Kidney capillary endothelial cell (primary cell): ENCODE data around the gene TBL2.
"Not testable (repeated sequence)": the region's sequence is repeated elsewhere in the genome, so short reads cannot be mapped to it uniquely, and the experiment has no call there.

Experiments
- DNase-seq: peaks from one replicate; pipeline ENCODE4 v3.0.0-alpha.2; 2018; ENCODE audit warnings: low spot score

Gene TBL2

DNA sequence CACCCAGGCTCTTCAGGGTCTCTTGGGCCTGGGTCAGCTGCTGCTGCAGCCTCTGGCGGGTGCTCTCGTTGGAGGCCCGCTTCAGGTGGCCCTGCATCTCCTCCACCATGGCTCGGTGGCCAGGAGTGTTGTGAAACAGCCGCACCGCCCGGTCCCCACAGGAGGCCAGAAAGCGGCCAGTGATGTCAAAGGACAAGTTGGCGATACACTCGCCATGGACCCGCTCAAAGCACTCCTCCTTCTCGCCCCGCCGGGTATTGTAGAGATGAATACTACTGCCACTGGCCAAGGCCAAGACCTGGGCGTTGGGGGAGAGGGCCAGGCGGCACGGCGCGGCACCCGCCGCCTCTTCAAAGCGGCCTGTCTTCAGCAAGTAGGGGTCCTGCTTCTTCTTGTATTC lies 7.9 kb downstream of the TBL2 start:
- DNase-seq: no peak

DNA sequence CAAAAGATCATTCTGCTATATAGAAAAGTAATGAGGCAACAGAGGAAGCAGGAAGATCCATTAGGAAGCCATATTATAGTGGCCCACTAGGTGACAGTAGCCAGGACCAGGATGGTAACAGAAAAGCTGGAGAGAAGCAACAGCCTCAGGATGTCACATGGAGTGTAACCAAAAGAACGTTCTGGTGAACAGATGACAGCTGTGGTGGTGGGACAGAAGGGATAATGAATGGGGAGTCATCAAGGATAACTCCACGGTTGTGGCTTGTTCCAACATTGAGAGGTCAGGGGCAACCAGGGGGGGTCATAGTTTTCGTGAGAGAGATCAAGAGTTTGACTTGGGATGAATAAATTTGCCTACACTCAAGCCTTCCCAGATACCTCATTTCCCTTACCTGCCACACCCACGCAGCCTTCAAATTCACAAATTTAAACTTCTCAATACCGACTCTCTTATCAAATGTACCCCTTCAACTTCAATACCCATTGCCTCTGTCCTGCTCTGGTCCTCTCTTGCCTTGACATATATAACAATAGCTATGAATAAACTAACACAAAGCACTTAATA lies 9.3 kb downstream of the TBL2 start:
- DNase-seq: no peak

- no peak for DNase-seq
Measured at GRCh38 chr7:73567846-73568685, 10.3 kb downstream of the TBL2 start.

DNA sequence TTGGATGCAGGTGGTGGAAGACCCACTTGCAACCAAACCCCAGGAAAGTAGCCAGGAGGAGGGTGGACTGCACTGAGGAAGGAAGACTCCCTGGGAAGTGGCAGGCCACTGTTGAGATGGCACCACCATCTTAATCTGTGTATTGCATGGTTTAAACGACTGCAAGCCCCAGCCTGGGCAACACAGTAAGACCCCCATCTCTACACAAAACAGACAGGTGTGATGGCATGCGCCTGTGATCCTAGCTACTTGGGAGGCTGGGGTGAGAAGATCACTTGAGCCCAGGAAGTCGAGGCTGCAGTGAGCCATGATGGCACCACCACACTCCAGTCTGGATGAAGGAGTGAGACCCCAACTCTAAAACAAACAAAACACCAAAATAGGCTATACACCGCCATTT lies 11.2 kb downstream of the TBL2 start:
- DNase-seq: no peak

DNA sequence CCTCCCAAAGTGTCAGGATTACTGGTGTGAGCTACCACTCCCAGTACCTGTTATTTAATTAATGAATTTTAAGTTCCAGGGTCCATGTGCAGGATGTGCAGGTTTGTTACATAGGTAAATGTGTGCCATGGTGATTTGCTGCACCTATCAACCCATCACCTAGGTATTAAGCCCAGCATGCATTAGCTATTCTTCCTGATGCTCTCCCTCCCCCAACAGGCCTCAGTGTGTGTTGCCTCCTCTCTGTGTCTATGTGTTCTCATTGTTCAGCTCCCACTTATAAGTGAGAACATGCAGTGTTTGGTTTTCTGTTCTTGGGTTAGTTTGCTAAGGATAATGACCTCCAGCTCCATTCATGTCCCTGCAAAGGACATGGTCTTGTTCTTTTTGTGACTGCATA lies 11.9 kb downstream of the TBL2 start:
- DNase-seq: not testable (repeated sequence)

DNA sequence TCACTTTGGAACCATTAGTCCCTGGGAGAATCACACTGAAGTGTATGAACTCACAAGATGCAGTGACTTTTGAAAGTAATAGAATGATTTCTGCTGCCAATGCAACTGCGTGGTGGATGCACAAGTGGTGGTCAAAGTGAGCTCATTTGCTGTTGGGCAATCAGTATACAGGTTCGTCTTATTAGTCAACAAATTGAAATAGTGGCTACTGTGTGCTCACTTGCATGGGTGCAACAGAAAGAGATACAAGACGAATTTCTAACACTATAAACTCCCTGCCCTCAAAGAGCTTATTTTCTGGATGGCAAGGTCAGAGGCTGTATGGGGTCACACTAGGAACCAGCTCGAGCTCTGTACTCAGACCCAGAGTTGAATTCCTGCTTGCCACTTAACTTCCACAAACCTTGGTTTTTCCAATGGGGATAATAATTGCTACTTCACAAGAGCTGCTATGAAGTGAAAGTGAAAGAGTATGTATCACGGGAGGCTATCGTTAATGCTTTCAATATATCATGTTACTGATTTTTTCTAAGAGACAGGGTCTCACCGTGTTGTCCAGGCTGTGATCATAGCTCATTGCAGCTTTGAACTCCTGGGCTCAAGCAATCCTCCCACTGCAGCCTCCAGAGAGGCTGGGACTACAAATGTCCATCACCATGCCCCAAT lies 12.6 kb downstream of the TBL2 start:
- no peak for DNase-seq

GRCh38 chr7:73560109-73560835 lies 18.1 kb downstream of the TBL2 start:
- DNase-seq: peak; percentile 65

DNA sequence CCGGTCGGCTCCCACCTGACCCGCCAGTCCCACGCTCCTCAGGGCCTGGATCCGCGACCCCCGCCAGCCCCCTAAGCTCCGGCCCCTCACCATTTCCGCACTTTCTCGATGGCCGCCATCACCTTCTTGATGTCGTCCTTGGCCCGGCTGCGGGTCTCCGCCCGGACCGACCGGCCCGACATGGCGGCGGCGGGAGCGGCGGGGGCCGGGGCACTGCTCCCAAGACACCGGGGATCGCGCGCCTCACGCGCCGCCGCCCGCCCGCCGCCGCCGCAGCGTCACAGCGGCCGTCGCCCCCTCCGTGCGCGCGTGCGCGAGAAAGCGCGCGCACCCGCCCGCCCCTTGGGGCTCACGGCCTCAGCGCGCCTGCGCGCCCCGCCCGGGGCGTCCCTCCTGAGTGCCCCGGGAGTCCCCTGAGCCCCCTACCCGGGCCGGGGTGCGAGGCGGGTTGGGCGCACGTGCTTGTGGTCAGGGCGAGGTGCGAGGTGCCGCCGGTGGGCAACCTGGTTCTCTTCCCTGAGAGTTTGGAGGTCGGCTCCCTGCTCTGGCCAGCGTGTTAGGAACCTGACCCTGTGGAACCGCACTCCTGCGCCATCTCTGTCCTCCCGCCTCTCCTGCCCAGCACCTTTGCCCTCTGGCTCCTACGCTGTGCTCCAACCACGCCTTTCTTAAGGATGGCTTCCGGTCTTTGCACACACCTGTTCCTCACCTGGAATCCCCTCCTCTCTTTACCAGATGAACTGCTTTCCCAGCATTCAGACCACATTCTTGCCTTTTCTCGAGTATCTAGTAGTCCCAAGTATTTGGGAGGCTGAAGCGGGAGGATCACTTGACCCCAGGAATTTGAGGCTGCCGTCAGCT lies 20.8 kb downstream of the TBL2 start, which contains the start of gene BCL7B:
TSS of gene BCL7B (minus strand) at position 294 of the 861 bp plus-strand sequence. CDS start at position 182, 112 bp downstream.
- peak; percentile 64 for DNase-seq

- peak; percentile 95 for DNase-seq
Measured at GRCh38 chr7:73557108-73557396, 21.3 kb downstream of the TBL2 start.

GRCh38 chr7:73556208-73557107 lies 21.9 kb downstream of the TBL2 start:
- DNase-seq: no peak

DNA sequence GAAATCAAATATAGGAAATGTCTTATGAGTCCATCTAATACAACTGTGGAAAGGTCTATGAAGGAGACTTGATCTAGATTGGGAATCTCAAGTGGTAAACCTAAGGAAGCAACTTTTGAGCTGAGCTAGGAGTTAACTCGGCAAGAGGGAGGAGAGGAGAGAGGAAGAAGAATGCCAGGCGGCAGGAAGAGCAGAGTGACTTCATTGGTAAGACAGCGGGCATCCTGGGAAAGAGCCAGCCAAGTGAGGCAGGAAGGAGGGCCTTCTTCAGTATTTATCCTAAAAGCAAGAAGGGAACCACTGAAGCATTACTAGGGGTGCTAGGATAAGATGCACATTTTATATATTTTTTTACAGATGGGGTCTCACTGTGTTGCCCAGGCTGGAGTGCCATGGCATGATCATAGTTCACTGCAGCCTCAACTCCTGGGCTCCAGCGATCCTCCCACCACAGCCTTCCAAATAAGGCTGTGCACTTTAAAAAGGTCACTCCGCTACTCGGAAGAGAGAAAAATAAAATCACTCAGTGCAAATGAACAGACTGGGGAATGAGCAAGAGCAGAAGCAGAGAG lies 22.9 kb downstream of the TBL2 start:
- no peak for DNase-seq

DNA sequence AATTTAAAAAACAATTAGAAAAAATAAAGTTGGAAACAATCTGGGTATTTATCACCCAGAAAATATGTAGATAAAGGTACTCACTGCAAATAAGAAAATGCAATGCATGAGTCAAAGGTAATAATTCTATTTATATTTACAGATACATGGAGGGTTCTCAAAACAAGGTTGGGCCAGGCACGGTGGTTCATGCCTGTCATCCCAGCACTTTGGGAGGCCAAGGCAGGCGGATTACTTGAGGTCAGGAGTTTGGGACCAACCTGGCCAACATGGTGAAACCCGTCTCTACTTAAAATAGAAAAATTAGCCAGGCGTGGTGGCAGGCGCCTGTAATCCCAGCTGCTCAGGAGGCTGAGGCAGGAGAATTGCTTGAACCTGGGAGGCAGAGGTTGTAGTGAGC lies 28.3 kb downstream of the TBL2 start:
- DNase-seq: not testable (repeated sequence)

DNA sequence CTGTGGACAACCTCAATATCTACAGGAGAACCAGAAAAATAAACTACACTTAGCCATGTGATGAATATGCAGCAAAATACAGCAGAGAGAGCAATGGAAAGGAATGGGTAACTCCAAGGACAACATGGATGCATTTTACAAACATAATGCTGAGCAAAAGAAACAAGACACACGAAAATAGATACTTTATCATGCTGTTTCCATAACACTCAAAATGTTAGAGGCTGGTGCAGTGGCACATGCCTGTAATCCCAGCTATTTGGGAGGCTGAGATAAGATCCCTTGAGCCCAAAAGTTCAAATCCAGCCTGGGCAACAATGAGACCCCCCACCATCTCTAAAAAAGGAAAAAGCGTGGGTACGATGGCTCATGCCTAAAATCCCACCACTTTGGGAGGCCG lies 29.2 kb downstream of the TBL2 start:
- DNase-seq: no peak

GRCh38 chr7:73547841-73548240 lies 30.5 kb downstream of the TBL2 start:
- DNase-seq: no peak

- no peak for DNase-seq
Measured at GRCh38 chr7:73544678-73545077, 33.7 kb downstream of the TBL2 start.

GRCh38 chr7:73541722-73542121 lies 36.7 kb downstream of the TBL2 start:
- no peak for DNase-seq

DNA sequence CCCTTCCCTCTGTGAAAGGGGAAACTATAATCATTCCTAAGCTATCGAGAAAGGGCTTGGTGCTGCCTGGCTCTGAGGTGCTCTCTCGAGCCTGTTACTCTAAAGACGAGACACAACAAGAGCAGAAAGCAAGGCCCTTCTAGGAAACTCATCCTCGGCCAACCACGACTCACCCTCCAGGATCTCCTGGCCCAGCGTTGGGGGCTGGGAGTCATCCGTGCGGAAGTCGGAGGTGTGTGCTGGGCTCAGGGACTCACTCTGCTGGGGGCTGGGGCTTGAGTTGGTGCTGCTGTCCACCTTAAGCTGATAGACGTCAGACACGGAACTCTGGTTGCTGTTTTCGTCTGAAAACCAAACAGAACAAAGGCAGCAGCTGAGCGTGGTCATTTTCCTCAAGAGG lies 38.7 kb downstream of the TBL2 start:
- no peak for DNase-seq

DNA sequence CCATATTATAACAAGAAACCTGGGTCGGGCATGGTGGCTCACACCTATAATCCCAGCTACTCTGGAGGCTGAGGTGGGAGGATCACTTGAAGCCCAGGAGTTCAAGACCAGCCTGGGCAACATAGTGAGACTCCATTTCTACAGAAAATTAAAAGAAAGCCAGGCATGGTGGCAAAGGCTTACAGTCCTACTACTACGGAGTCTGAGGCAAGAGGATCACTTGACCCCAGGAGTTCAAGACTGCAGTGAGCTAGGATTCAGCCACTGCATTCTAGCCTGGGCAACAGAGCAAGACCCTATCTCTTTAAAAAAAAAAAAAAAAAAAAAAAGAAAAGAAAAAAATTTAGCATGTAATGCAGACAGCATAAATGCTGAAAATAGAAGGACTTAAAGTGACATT lies 39.9 kb downstream of the TBL2 start:
- DNase-seq: not testable (repeated sequence)

GRCh38 chr7:73537051-73537450 lies 41.3 kb downstream of the TBL2 start:
- DNase-seq: no peak

DNA sequence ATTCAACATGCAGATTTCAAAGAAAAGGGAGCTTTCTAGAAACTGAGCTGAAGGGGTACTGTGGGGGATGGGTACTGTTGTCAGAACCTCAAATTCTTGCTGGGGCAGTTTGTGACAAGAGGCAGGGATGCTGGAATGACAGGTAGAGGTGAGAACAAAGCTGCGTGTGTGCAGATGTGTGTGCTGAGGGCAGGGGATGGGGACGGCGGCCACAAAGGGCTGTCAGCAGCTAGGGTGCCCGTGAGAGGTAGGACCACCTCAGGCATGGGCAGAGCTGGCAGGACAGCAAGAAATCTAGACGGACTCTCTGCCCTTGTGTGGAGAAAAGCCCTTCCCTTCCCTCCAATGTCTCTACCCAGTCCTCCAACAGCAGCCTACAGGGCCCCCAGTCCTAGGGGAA lies 41.9 kb downstream of the TBL2 start:
- DNase-seq: no peak
